HepG2 (cell line): Measurements from ENCODE around the gene KMT2A. TPM values are rescaled to one million over a fixed set of nuclear protein-coding genes. Genes with fewer than 3 reads are reported as not detected.

Experiments
- ATAC-seq: fragments of 200-7000 bp; cut with Tn5 transposase; 3 replicates; pipeline ENCODE4 v1.9.1; 2020; ENCODE audit warnings: mild to moderate bottlenecking, moderate library complexity
- BruUV-seq: library from RNA; stranded (reverse); fragments of 400-500 nt; replicated peaks from 2 replicates; lab custom pipeline; 2021; lab: Mats Ljungman, UMichigan
- CTCF ChIA-PET: fragments of 300-600 bp; formaldehyde crosslinking; extraction: SDS; loops from one replicate; lab custom pipeline; 2021; ENCODE audit warnings: low total read pairs, inconsistent platforms, low intra/inter-chr PET ratio; lab: Yijun Ruan, JAX
- POLR2A ChIA-PET: fragments of 350-600 bp; sonication (Branson Sonifier 250); formaldehyde crosslinking; loops from one replicate; lab custom pipeline; 2020; ENCODE audit warnings: antibody characterized with exemption, inconsistent platforms; lab: Yijun Ruan, JAX
- DNase-seq: peaks from one replicate; pipeline ENCODE4 v3.0.0-alpha.2; 2015; ENCODE audit warnings: low spot score
- FAIRE-seq: peaks from 3 replicates; lab custom pipeline; 2011; peaks lifted over from hg19 to GRCh38; lab: Jason Lieb, UNC
- H2AFZ ChIP-seq: one replicate; pipeline ENCODE4 v1.6.1; 2011; ENCODE audit warnings: low read length, inconsistent platforms
- H3K27ac ChIP-seq: fragments of 300-600 bp; 3 replicates; pipeline ENCODE4 v1.8.0; 2011; ENCODE audit warnings: mixed run types, mild to moderate bottlenecking, mixed read lengths, low read length, inconsistent platforms; ENCODE audit not compliant: insufficient read depth; ENCODE audit errors: extremely low read length
- H3K27me3 ChIP-seq, 2 experiments: fragments of 200-600 bp in 1 of 2; 2 replicates in 1 of 2; 3 replicates in 1 of 2; pipeline versions ENCODE4 v1.6.0 to v1.8.0; 2011; ENCODE audit warnings: low read length in 2 of 2, mild to moderate bottlenecking in 2 of 2, moderate library complexity in 2 of 2, inconsistent platforms in 1 of 2; ENCODE audit not compliant: insufficient read depth in 2 of 2, control insufficient read depth in 1 of 2
- H3K36me3 ChIP-seq, 2 experiments: fragments of 200-600 bp in 1 of 2; replicated peaks in 1 of 2; 2 replicates in 1 of 2; 3 replicates in 1 of 2; pipeline versions ENCODE4 v1.5.1 to v1.8.0; 2011; ENCODE audit warnings: low read length in 2 of 2, inconsistent platforms in 1 of 2; ENCODE audit not compliant: insufficient read depth in 2 of 2, control insufficient read depth in 1 of 2
- H3K4me1 ChIP-seq: 2 replicates; pipeline ENCODE4 v1.5.1; 2012; ENCODE audit warnings: low read length, inconsistent platforms; ENCODE audit not compliant: insufficient read depth
- H3K4me2 ChIP-seq: 2 replicates; pipeline ENCODE4 v1.6.0; 2011; ENCODE audit warnings: low read depth, low read length, inconsistent platforms
- H3K4me3 ChIP-seq, 3 experiments: fragments of 200-600 bp in 1 of 3; sonication (generic), shearing (Covaris generic) in 1 of 3; replicated peaks in 1 of 3; 2 replicates each; pipeline ENCODE4 v1.5.1; 2011 to 2016; ENCODE audit warnings: low read length in 3 of 3, inconsistent platforms in 2 of 3, low read depth in 2 of 3, mild to moderate bottlenecking in 2 of 3, control low read depth in 1 of 3, mixed read lengths in 1 of 3; ENCODE audit not compliant: insufficient read depth in 1 of 3
- H3K79me2 ChIP-seq: one replicate; pipeline ENCODE4 v1.6.1; 2011; ENCODE audit warnings: low read length, inconsistent platforms; ENCODE audit not compliant: insufficient read depth
- H3K9ac ChIP-seq: 2 replicates; pipeline ENCODE4 v1.6.0; 2011; ENCODE audit warnings: mild to moderate bottlenecking, low read depth, low read length, inconsistent platforms; ENCODE audit not compliant: insufficient read depth
- H3K9me3 ChIP-seq: 2 replicates; pipeline ENCODE4 v1.5.1; 2012; ENCODE audit warnings: mild to moderate bottlenecking, low read length
- H4K20me1 ChIP-seq: 2 replicates; pipeline ENCODE4 v1.6.0; 2011; ENCODE audit warnings: inconsistent platforms, mild to moderate bottlenecking, low read length, moderate library complexity; ENCODE audit not compliant: insufficient read depth
- CC2D1A ChIP-seq: sonication (generic); formaldehyde crosslinking; IDR thresholded peaks from 2 replicates; pipeline ENCODE4 v1.8.1; 2023; ENCODE audit warnings: mild to moderate bottlenecking, missing genetic modification reagents
- EEA1 ChIP-seq: sonication (generic); formaldehyde crosslinking; IDR thresholded peaks from 2 replicates; pipeline ENCODE4 v1.5.1; 2020; ENCODE audit warnings: mild to moderate bottlenecking, missing genetic modification reagents, borderline replicate concordance
- NCOA2 ChIP-seq: sonication (generic); formaldehyde crosslinking; IDR thresholded peaks from 2 replicates; pipeline ENCODE4 v1.8.0; 2022; ENCODE audit warnings: inconsistent platforms
- NPAS2 ChIP-seq: sonication (generic); formaldehyde crosslinking; IDR thresholded peaks from 2 replicates; pipeline ENCODE4 v1.8.0; 2022; ENCODE audit warnings: mild to moderate bottlenecking, missing genetic modification reagents, borderline replicate concordance
- PHB2 ChIP-seq: fragments of 450-650 bp; IDR thresholded peaks from 2 replicates; pipeline ENCODE4 v1.6.1; 2018; ENCODE audit not compliant: partially characterized antibody
- RBM22 ChIP-seq: fragments of 200-400 bp; formaldehyde crosslinking; optimal IDR thresholded peaks from 2 replicates; pipeline ENCODE3; 2017; ENCODE audit warnings: mild to moderate bottlenecking, low read length, moderate library complexity
- RORA ChIP-seq: sonication (generic); formaldehyde crosslinking; IDR thresholded peaks from 2 replicates; pipeline ENCODE4 v1.5.0; 2020; ENCODE audit warnings: mild to moderate bottlenecking, missing genetic modification reagents, moderate library complexity
- SRF ChIP-seq: IDR thresholded peaks from 2 replicates; pipeline ENCODE4 v1.6.1; 2011; ENCODE audit warnings: mild to moderate bottlenecking, low read depth, low read length, moderate library complexity
- THRA ChIP-seq: sonication (generic); formaldehyde crosslinking; IDR thresholded peaks from 2 replicates; pipeline ENCODE4 v1.4.0; 2020; ENCODE audit warnings: missing genetic modification reagents, borderline replicate concordance
- ZNF232 ChIP-seq: sonication (generic); formaldehyde crosslinking; IDR thresholded peaks from 2 replicates; pipeline ENCODE4 v1.4.0; 2020; ENCODE audit warnings: missing genetic modification reagents, borderline replicate concordance
- ZNF33A ChIP-seq: sonication (generic); formaldehyde crosslinking; IDR thresholded peaks from 2 replicates; pipeline ENCODE4 v1.5.1; 2020; ENCODE audit warnings: missing genetic modification reagents, mild to moderate bottlenecking, moderate library complexity, borderline replicate concordance
- ZNF724P ChIP-seq: sonication (generic); formaldehyde crosslinking; IDR thresholded peaks from 2 replicates; pipeline ENCODE4 v1.8.0; 2022; ENCODE audit warnings: missing genetic modification reagents, borderline replicate concordance
- ZNF788 ChIP-seq: sonication (generic); formaldehyde crosslinking; IDR thresholded peaks from 2 replicates; pipeline ENCODE4 v1.5.0; 2020; ENCODE audit warnings: mild to moderate bottlenecking, missing genetic modification reagents, borderline replicate concordance
- WGBS: methylation state at CpG from one replicate; pipeline ENCODE4 v1.1.6; 2017; ENCODE audit warnings: low lambda C conversion rate; 5-methylcytosine and 5-hydroxymethylcytosine counted together
- in situ Hi-C: cut with HindIII; loops from 2 replicates; pipeline ENCODE4 v1.10.0; 2017; ENCODE audit warnings: low pct_unique_long_range_greater_than_20kb; ENCODE audit not compliant: extremely low pct_ligation_motif_present
- intact Hi-C: fragments of 100-400 bp; cut with micrococcal nuclease; formaldehyde crosslinking; loops from one replicate; pipeline ENCODE4 v1.10.0; 2022; ENCODE audit not compliant: unreplicated experiment
- polyA plus RNA-seq, 8 experiments: library from polyadenylated mRNA; depleted of rRNA in 3 of 8; stranded (reverse) in 7 of 8; unstranded in 1 of 8; fragments of >200 nt; fragmentation: Illumina TruSeq in 4 of 8; extraction: Trizol in 4 of 8; gene quantifications; 2 replicates each; pipeline versions ENCODE4 v1.2.1 to v1.2.3, GENCODE V29; 2011 to 2016; ENCODE audit warnings: low read depth in 4 of 8, missing spikeins in 1 of 8, mixed read lengths in 1 of 8; ENCODE audit not compliant: insufficient read depth in 1 of 8
- total RNA-seq, 5 experiments: library from RNA; depleted of rRNA; stranded (reverse); fragments of >200 nt; fragmentation: Illumina TruSeq; extraction: Trizol; gene quantifications; 2 replicates each; pipeline ENCODE4 v1.2.3, GENCODE V29; 2016; ENCODE audit warnings: low read depth in 1 of 5
- TF ChIP-seq, protein P1 (sequence below): sonication (generic); formaldehyde crosslinking; conservative IDR thresholded peaks from 2 replicates; pipeline ENCODE4 v1.4.0; 2020; ENCODE audit warnings: missing genetic modification reagents

Gene KMT2A
- total and polyA plus RNA-seq, 2 of the 13 experiments (the other 11 are each of a cell fraction or from before 2014, with no cell fraction given) = 12.4 to 20.0 TPM

DNA sequence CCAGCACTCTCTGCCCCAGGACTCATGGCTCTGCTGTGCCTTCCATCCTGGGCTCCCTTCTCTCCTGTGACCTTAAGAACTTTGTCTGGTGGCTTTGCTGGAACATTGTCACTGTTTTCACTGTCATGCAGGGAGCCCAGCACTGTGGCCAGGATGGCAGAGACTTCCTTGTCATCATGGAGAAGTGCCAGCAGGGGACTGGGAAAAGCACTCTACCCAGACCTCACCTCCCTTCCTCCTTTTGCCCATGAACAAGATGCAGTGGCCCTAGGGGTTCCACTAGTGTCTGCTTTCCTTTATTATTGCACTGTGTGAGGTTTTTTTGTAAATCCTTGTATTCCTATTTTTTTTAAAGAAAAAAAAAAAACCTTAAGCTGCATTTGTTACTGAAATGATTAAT lies 88.1 kb downstream of the KMT2A start:
- Histone ChIP-seq H3K27me3 (no peaks in the 10 kb centered on the region), H4K20me1 (no peaks in the 10 kb centered on the region), H3K79me2 (no peaks in the 10 kb centered on the region), H3K9me3 (no peaks in the 10 kb centered on the region), H2AFZ (no peak overlapping the region), H3K4me3 (no peak overlapping the region), H3K36me3 (peaks cover 19 to 39% of the 10 kb centered on the region in 2 experiments), H3K4me2 (no peak overlapping the region), H3K9ac (no peak overlapping the region), H3K4me1 (peaks cover 22% of the 10 kb centered on the region), H3K27ac (no peak overlapping the region)
- DNase-seq (no peak), FAIRE-seq (no peak), ATAC-seq (peak; percentile 42)
- in situ Hi-C loops = no loop called here
- no TSS peak for BruUV-seq
- ChIA-PET POLR2A (no interaction called here), CTCF (no interaction called here)
- intact Hi-C loops = no loop called here
- no peak for TF ChIP-seq NCOA2 (CRISPR knock-in tag)
- peak; percentile 32 for TF ChIP-seq RBM22

- no peak overlapping the region for H3K9ac ChIP-seq
- H3K4me2 ChIP-seq = no peak overlapping the region
- in situ Hi-C loops = no loop called here
- no TSS peak for BruUV-seq
- no peak overlapping the region for H3K27ac ChIP-seq
- no peak overlapping the region for H3K4me3 ChIP-seq
- intact Hi-C loops = no loop called here
- peaks cover 28% of the 10 kb centered on the region for H3K4me1 ChIP-seq
- no peaks in the 10 kb centered on the region for H3K79me2 ChIP-seq
- TF ChIP-seq, protein P1, sequence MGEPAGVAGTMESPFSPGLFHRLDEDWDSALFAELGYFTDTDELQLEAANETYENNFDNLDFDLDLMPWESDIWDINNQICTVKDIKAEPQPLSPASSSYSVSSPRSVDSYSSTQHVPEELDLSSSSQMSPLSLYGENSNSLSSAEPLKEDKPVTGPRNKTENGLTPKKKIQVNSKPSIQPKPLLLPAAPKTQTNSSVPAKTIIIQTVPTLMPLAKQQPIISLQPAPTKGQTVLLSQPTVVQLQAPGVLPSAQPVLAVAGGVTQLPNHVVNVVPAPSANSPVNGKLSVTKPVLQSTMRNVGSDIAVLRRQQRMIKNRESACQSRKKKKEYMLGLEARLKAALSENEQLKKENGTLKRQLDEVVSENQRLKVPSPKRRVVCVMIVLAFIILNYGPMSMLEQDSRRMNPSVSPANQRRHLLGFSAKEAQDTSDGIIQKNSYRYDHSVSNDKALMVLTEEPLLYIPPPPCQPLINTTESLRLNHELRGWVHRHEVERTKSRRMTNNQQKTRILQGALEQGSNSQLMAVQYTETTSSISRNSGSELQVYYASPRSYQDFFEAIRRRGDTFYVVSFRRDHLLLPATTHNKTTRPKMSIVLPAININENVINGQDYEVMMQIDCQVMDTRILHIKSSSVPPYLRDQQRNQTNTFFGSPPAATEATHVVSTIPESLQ (CRISPR knock-in tag) = no peak
- TF ChIP-seq RORA (CRISPR knock-in tag) (no peak), ZNF724P (CRISPR knock-in tag) (no peak), CC2D1A (no peak), ZNF788 (CRISPR knock-in tag) (no peak), THRA (CRISPR knock-in tag) (no peak), SRF (no peak), EEA1 (CRISPR knock-in tag) (no peak), PHB2 (no peak), ZNF232 (CRISPR knock-in tag) (no peak), NPAS2 (CRISPR knock-in tag) (no peak), ZNF33A (CRISPR knock-in tag) (no peak)
- TF ChIP-seq, all 625 proteins: peak for 0
- POLR2A ChIA-PET = no interaction called here
- 92% methylated on average over 6 of the region's 6 CpGs for WGBS
- FAIRE-seq (no peak), DNase-seq (no peak), ATAC-seq (no peak)
- peaks cover 18 to 33% of the 10 kb centered on the region in 2 experiments for H3K36me3 ChIP-seq
- H3K27me3 ChIP-seq = no peaks in the 10 kb centered on the region
- H3K9me3 ChIP-seq = no peaks in the 10 kb centered on the region
- no peaks in the 10 kb centered on the region for H4K20me1 ChIP-seq
- H2AFZ ChIP-seq = no peak overlapping the region
- CTCF ChIA-PET = no interaction called here
Observed at GRCh38 chr11:118524757-118525470, 88.6 kb downstream of the KMT2A start.
